Suprapubic skin (tissue), 4 donors: ENCODE data around the gene CD1D.
"Not testable (repeated sequence)": the region's sequence is repeated elsewhere in the genome, so short reads cannot be mapped to it uniquely, and the experiment has no call there.

Experiments used
- EP300 ChIP-seq: sonication (generic); formaldehyde crosslinking; IDR thresholded peaks from one replicate; pipeline ENCODE4 v1.6.1; 2017; ENCODE audit warnings: antibody characterized with exemption
- POLR2A ChIP-seq, 2 donors: fragments of 450-650 bp; IDR thresholded peaks; one replicate each; pipeline ENCODE4 v1.6.1; 2017; ENCODE audit warnings: antibody characterized with exemption in 2 of 2, mild to moderate bottlenecking in 2 of 2, moderate library complexity in 2 of 2
- POLR2AphosphoS5 ChIP-seq, 3 donors: sonication (generic); formaldehyde crosslinking; IDR thresholded peaks; one replicate each; pipeline ENCODE4 v1.6.1; 2017; ENCODE audit warnings: antibody characterized with exemption in 3 of 3
- TF ChIP-seq, protein P1 (sequence below), 2 donors: fragments of 200-600 bp in 1 of 2; fragments of 450-650 bp in 1 of 2; sonication (generic) in 1 of 2; IDR thresholded peaks; one replicate each; pipeline ENCODE4 v1.5.1; 2016 to 2019; ENCODE audit warnings: antibody characterized with exemption in 2 of 2, mild to moderate bottlenecking in 1 of 2, moderate library complexity in 1 of 2

DNA sequence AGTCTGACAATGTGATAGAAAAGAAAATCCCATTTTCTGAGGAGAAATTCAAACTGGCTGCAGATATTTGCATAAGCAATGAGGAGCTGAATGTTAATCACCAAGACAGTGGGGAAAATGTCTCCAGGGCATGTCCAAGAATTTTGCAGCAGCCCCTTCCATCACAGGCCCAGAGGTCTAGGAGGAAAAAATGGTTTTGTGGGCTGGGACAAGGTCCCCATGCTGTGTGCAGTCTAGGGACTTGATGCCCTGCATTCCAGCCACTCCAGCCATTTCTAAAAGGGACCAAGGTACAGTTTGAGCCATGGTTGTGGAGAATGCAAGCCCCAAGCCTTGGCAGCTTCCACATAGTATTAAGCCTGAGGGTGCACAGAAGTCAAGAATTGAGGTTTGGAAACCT, 42.8 kb downstream of the CD1D start:
- TF ChIP-seq, protein P1, sequence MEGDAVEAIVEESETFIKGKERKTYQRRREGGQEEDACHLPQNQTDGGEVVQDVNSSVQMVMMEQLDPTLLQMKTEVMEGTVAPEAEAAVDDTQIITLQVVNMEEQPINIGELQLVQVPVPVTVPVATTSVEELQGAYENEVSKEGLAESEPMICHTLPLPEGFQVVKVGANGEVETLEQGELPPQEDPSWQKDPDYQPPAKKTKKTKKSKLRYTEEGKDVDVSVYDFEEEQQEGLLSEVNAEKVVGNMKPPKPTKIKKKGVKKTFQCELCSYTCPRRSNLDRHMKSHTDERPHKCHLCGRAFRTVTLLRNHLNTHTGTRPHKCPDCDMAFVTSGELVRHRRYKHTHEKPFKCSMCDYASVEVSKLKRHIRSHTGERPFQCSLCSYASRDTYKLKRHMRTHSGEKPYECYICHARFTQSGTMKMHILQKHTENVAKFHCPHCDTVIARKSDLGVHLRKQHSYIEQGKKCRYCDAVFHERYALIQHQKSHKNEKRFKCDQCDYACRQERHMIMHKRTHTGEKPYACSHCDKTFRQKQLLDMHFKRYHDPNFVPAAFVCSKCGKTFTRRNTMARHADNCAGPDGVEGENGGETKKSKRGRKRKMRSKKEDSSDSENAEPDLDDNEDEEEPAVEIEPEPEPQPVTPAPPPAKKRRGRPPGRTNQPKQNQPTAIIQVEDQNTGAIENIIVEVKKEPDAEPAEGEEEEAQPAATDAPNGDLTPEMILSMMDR (IDR thresholded peaks at IDR 0.05) = not testable (repeated sequence)
- not testable (repeated sequence) for TF ChIP-seq POLR2A (IDR thresholded peaks at IDR 0.05); POLR2AphosphoS5 (IDR thresholded peaks at IDR 0.05); EP300
